Kidney (tissue), 14 donors: ENCODE results near the gene SCLY. TPM values are rescaled to one million over a fixed set of nuclear protein-coding genes. Genes with fewer than 3 reads are reported as not detected.

Experiments
- DNase-seq, 5 donors: peaks; one replicate each; pipeline ENCODE4 v3.0.0-alpha.2; 2013 to 2020
- FAIRE-seq: peaks from 2 replicates; lab custom pipeline; 2012; peaks lifted over from hg19 to GRCh38; lab: Jason Lieb, UNC
- H3K27ac ChIP-seq, 2 donors: one replicate each; pipeline ENCODE4 v1.7.0; 2013; ENCODE audit warnings: low read depth in 2 of 2, low read length in 2 of 2, inconsistent platforms in 1 of 2
- H3K27me3 ChIP-seq: one replicate; pipeline ENCODE4 v1.7.1; 2013; ENCODE audit warnings: low read length, inconsistent platforms; ENCODE audit not compliant: control insufficient read depth, insufficient read depth
- H3K36me3 ChIP-seq, 3 donors: one replicate each; pipeline versions ENCODE4 v1.7.0 to v1.7.1; 2013; ENCODE audit warnings: low read length in 3 of 3, control low read depth in 1 of 3, inconsistent platforms in 1 of 3; ENCODE audit not compliant: insufficient read depth in 3 of 3, control insufficient read depth in 2 of 3
- H3K4me1 ChIP-seq, 3 donors: one replicate each; pipeline versions ENCODE4 v1.7.0 to v1.7.1; 2013; ENCODE audit warnings: low read length in 3 of 3, inconsistent platforms in 1 of 3, low read depth in 1 of 3; ENCODE audit not compliant: control insufficient read depth in 2 of 3, insufficient read depth in 2 of 3
- H3K4me3 ChIP-seq, 3 donors: one replicate each; pipeline versions ENCODE4 v1.7.0 to v1.8.1; 2013; ENCODE audit warnings: low read length in 3 of 3, control low read depth in 1 of 3, inconsistent platforms in 1 of 3
- H3K9ac ChIP-seq, 3 donors: one replicate each; pipeline versions ENCODE4 v1.7.0 to v1.7.1; 2013; ENCODE audit warnings: low read length in 3 of 3, control low read depth in 1 of 3, inconsistent platforms in 1 of 3
- H3K9me3 ChIP-seq, 3 donors: one replicate each; pipeline versions ENCODE4 v1.7.0 to v1.7.1; 2013; ENCODE audit warnings: low read length in 3 of 3, control low read depth in 1 of 3, inconsistent platforms in 1 of 3; ENCODE audit not compliant: control insufficient read depth in 2 of 3, insufficient read depth in 1 of 3
- intact Hi-C: fragments of 100-400 bp; cut with DNase I; formaldehyde crosslinking; loops from one replicate; pipeline ENCODE4 v1.11.1; 2022
- polyA plus RNA-seq: library from polyadenylated mRNA; stranded (reverse); fragments of 350-450 nt; fragmentation: Illumina TruSeq; extraction: RNeasy Lipid Tissue Mini Kit (QIAGEN cat#74804); gene quantifications from one replicate; pipeline ENCODE4 v1.2.3, GENCODE V29; 2014; ENCODE audit warnings: low read depth, low replicate concordance; ENCODE audit not compliant: insufficient read depth
- total RNA-seq: library from RNA; stranded (reverse); fragmentation: NEBNext Ultra II Directional; extraction: Animal tissue kit (Norgen Biotek cat#: 25700); gene quantifications from one replicate; pipeline ENCODE4 v1.2.1, GENCODE V29; 2021
- TF ChIP-seq, protein P1 (sequence below): IDR thresholded peaks from 3 replicates; pipeline ENCODE4 v1.5.1; 2012; ENCODE audit warnings: mild to moderate bottlenecking, moderate library complexity, borderline replicate concordance; ENCODE audit not compliant: insufficient read depth; ENCODE audit errors: extremely low read depth
- donor health status: control.
- donor health status: control.
- donor health status: control.
- donor health status: control.
- donor health status: control.
- donor health status: DM: yes; HTN: yes; CAD: no.
- donor health status: Normal renal cell carcinoma (clear cell type).

SCLY gene
- total and polyA plus RNA-seq, 2 donors from 2014 or later: 18.3 to 21.9 TPM

DNA sequence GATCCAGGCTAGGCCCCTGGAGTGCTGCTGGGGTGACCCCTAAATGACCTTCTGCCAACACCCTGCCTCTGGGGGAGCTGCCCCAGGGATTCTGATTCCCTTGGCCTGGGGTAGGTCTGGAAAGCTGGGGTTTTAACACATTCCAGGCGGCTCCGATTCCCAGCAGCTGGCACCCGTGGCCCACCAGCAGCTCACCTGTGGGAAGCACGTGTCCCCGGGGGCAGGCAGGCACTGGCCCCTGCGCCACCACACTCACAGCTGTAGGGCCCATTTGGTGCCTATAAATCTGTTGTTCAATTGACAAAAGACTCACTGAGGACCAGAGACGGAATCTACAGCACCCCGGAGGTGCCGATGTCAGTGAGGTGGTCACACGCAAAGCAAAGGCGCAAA, 73.6 kb downstream of the SCLY start:
- intact Hi-C loops: no loop called here
- Histone ChIP-seq H3K9me3 (no peaks in the 10 kb centered on the region), H3K27ac (no peak overlapping the region), H3K36me3 (no peaks in the 10 kb centered on the region), H3K27me3 (no peaks in the 10 kb centered on the region), H3K4me3 (no peak overlapping the region), H3K4me1 (peaks cover 0 to 2% (median 0%) of the 10 kb centered on the region in 3 donors), H3K9ac (no peak overlapping the region)
- DNase-seq: peak in 1 of 5 donors; percentile 42
- FAIRE-seq: no peak
- TF ChIP-seq, protein P1, sequence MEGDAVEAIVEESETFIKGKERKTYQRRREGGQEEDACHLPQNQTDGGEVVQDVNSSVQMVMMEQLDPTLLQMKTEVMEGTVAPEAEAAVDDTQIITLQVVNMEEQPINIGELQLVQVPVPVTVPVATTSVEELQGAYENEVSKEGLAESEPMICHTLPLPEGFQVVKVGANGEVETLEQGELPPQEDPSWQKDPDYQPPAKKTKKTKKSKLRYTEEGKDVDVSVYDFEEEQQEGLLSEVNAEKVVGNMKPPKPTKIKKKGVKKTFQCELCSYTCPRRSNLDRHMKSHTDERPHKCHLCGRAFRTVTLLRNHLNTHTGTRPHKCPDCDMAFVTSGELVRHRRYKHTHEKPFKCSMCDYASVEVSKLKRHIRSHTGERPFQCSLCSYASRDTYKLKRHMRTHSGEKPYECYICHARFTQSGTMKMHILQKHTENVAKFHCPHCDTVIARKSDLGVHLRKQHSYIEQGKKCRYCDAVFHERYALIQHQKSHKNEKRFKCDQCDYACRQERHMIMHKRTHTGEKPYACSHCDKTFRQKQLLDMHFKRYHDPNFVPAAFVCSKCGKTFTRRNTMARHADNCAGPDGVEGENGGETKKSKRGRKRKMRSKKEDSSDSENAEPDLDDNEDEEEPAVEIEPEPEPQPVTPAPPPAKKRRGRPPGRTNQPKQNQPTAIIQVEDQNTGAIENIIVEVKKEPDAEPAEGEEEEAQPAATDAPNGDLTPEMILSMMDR: no peak

DNA sequence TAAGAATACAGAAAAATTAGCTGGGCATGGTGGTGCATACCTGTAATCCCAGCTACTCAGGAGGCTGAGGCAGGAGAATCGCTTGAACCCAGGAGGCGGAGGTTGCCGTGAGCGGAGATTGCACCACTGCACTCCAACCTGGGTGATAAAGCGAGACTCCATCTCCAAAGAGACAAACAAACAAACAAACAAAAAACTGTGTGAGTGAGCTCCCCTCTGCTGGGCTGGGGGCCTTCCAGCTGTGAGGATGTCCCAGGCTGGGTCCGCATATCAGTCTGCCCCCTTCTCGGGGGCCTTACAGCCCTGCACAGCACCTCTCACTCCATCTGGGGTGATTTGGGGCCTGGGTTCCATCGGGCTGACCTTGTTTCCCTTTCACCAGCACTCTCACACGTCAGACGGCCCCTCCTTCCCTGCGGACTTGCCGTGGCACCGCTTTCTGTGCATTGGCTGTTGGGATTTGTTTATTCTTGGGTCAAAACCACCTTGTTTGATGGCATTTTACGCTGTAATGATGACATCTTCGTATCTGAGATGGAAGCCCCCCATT, 74.9 kb downstream of the SCLY start:
- H3K36me3 ChIP-seq: no peaks in the 10 kb centered on the region
- peak in 2 of 5 donors; percentile 27 to 42 for DNase-seq
- no peak overlapping the region for H3K9ac ChIP-seq
- H3K9me3 ChIP-seq: no peaks in the 10 kb centered on the region
- H3K4me3 ChIP-seq: no peak overlapping the region
- FAIRE-seq: no peak
- H3K27ac ChIP-seq: no peak overlapping the region
- TF ChIP-seq, protein P1: no peak
- H3K4me1 ChIP-seq: peaks cover 0 to 2% (median 0%) of the 10 kb centered on the region in 3 donors
- no peaks in the 10 kb centered on the region for H3K27me3 ChIP-seq
- intact Hi-C loops: no loop called here

DNA sequence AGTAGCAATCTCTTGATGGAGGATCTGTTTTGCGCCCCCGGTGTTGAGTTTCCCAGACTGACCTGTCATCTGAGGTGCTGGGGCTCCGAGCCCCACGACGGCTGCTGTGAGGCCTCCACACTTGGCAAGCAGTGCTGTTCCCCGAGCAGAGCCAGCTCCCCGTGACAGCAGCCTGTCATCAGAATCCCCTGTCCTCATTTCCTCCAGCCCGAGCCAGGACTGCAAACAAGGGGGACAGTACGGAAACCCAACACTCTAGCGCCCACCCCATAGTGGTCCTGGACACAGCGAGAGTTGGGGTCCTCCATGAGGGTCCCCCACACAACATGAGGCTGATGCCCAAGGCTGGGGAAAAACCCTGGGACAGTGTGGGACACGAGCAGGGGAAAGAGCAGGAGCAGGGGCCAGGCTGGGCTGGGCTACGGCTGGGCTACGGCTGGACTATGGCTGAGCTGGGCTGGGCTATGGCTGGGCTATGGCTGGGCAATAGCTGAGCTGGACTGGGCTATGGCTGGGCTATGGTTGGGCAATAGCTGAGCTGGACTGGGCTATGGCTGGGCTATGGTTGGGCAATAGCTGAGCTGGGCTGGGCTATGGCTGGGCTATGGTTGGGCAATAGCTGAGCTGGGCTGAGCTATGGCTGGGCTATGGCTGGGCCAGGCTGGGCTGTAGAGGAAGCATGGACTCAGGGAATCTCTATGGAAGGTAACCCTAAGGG, 76.2 kb downstream of the SCLY start:
- Histone ChIP-seq H3K9ac (no peak overlapping the region), H3K27ac (no peak overlapping the region), H3K36me3 (no peaks in the 10 kb centered on the region), H3K4me3 (no peak overlapping the region), H3K27me3 (no peaks in the 10 kb centered on the region), H3K4me1 (peaks cover 0 to 4% (median 0%) of the 10 kb centered on the region in 3 donors), H3K9me3 (no peaks in the 10 kb centered on the region)
- intact Hi-C loops: no loop called here
- TF ChIP-seq, protein P1: no peak
- peak in 1 of 5 donors; percentile 83 for DNase-seq
- no peak for FAIRE-seq
